Activated naive CD4-positive, alpha-beta T cell (primary cell): ENCODE data around the gene SLC22A23.

Experiments used
- DNase-seq, 4 experiments: peaks; one replicate each; lab custom pipeline; 2025; lab: John Stamatoyannopoulos, UW

The SLC22A23 gene

GRCh38 chr6:3421143-3421542, 35.7 kb downstream of the SLC22A23 start:
- no peak for DNase-seq

GRCh38 chr6:3419624-3420272, 37.1 kb downstream of the SLC22A23 start:
- DNase-seq, result no peak

- no peak for DNase-seq
Measured at GRCh38 chr6:3418496-3419060, 38.3 kb downstream of the SLC22A23 start.

GRCh38 chr6:3417473-3417872, 39.4 kb downstream of the SLC22A23 start:
- no peak for DNase-seq

GRCh38 chr6:3415490-3415889, 41.4 kb downstream of the SLC22A23 start:
- no peak for DNase-seq

GRCh38 chr6:3415082-3415453, 41.8 kb downstream of the SLC22A23 start:
- DNase-seq, result no peak

- peak in 1 of 4 experiments; percentile 10 for DNase-seq
Measured at GRCh38 chr6:3414327-3415081, 42.3 kb downstream of the SLC22A23 start.

- DNase-seq, result no peak
Measured at GRCh38 chr6:3413592-3413991, 43.3 kb downstream of the SLC22A23 start.

GRCh38 chr6:3412779-3413500, 43.9 kb downstream of the SLC22A23 start:
- DNase-seq, result no peak

GRCh38 chr6:3411967-3412778, 44.7 kb downstream of the SLC22A23 start:
- no peak for DNase-seq

GRCh38 chr6:3410385-3411360, 46.2 kb downstream of the SLC22A23 start:
- peak in 2 of 4 experiments; percentile 39 to 50 for DNase-seq

GRCh38 chr6:3409699-3410384, 47.0 kb downstream of the SLC22A23 start:
- DNase-seq, result no peak

GRCh38 chr6:3408665-3409064, 48.2 kb downstream of the SLC22A23 start:
- no peak for DNase-seq

- no peak for DNase-seq
Measured at GRCh38 chr6:3407840-3408239, 49.0 kb downstream of the SLC22A23 start.

GRCh38 chr6:3406891-3407809, 49.7 kb downstream of the SLC22A23 start:
- DNase-seq, result no peak

- no peak for DNase-seq
Measured at GRCh38 chr6:3406362-3406821, 50.5 kb downstream of the SLC22A23 start.

- no peak for DNase-seq
Measured at GRCh38 chr6:3405679-3406078, 51.2 kb downstream of the SLC22A23 start.

GRCh38 chr6:3405182-3405518, 51.7 kb downstream of the SLC22A23 start:
- DNase-seq, result no peak
